Measurements from ENCODE around the gene GRIK2. TPM values are rescaled to one million over a fixed set of nuclear protein-coding genes. Genes with fewer than 3 reads are reported as not detected.

The GRIK2 gene
- total RNA-seq, 4 donors from 2014 or later = 1.6 to 8.9 (median 8.6) TPM; not detected in 1

DNA sequence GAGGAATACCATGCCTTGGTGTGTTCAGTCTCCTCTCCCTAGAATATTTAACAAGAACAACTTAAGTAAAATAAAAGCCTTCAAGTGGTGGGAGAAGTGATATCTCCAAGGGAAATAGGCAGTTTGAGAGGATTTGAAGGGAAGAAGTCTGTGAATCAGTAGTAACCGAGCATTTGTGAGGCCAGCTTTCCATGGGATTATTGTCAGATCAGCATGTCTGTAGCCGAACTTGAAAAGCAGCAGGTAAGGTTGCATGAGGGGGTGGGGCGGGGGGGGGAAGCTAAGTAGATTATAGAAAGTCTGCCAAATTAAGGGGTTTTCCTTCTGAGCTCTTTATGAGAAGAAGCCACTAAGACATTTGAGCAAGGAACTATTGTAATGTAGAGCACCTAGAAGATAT, 92.6 kb downstream of the GRIK2 start:
- Histone ChIP-seq H3K4me1 (no peaks in the 10 kb centered on the region), H3K9me3 (no peaks in the 10 kb centered on the region), H3K27me3 (no peaks in the 10 kb centered on the region), H3K36me3 (no peaks in the 10 kb centered on the region), H3K27ac (no peak overlapping the region), H3K4me3 (no peak overlapping the region)
- no peak for TF ChIP-seq POLR2A (IDR thresholded peaks at IDR 0.05)
- TF ChIP-seq, protein P1, sequence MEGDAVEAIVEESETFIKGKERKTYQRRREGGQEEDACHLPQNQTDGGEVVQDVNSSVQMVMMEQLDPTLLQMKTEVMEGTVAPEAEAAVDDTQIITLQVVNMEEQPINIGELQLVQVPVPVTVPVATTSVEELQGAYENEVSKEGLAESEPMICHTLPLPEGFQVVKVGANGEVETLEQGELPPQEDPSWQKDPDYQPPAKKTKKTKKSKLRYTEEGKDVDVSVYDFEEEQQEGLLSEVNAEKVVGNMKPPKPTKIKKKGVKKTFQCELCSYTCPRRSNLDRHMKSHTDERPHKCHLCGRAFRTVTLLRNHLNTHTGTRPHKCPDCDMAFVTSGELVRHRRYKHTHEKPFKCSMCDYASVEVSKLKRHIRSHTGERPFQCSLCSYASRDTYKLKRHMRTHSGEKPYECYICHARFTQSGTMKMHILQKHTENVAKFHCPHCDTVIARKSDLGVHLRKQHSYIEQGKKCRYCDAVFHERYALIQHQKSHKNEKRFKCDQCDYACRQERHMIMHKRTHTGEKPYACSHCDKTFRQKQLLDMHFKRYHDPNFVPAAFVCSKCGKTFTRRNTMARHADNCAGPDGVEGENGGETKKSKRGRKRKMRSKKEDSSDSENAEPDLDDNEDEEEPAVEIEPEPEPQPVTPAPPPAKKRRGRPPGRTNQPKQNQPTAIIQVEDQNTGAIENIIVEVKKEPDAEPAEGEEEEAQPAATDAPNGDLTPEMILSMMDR (IDR thresholded peaks at IDR 0.05) = no peak
- DNase-seq = no peak

DNA sequence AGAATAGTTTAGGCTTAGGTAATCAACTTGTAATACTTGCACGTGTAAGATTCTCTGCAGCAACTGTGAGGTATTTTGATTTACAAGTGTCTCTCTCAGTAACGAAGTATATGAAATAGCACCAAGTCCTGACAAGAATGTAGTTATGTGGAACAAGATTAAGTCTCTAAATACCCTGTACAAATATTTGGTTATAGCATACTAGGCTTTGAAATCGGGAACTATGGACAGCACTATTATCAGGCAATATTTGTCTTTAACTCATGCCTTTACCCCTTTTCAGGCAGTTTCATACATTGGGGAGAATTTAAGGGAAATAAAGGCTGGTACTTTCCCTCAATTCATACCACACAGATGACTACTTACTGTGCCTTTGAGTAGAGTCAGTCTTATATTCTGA, 93.2 kb downstream of the GRIK2 start:
- no peaks in the 10 kb centered on the region for H3K4me1 ChIP-seq

DNA sequence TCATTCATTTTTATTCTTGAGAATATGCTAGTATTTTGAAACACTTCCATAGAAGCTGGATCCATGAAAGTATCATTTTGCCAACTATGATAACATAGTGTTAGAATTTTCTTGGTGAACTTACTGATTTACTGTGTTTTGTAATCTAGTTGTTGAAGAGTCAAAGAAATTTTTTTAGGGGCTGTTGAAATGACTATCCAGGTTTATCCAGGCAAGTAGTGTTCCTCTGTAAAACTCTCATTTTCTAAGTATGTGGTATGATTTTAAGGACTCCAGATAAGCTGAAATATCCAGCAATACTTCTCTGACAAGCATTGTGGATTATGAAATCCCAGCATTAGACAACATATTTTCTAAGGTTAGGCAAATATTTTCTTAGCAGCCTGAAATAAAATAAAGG, 95.9 kb downstream of the GRIK2 start:
- no peak for DNase-seq
- no peaks in the 10 kb centered on the region for H3K36me3 ChIP-seq
- H3K27me3 ChIP-seq = no peaks in the 10 kb centered on the region
- H3K27ac ChIP-seq = no peak overlapping the region
- no peaks in the 10 kb centered on the region for H3K4me1 ChIP-seq
- TF ChIP-seq POLR2A (IDR thresholded peaks at IDR 0.05) = no peak
- TF ChIP-seq, protein P1 (IDR thresholded peaks at IDR 0.05) = no peak
- no peaks in the 10 kb centered on the region for H3K9me3 ChIP-seq
- no peak overlapping the region for H3K4me3 ChIP-seq

More for the DNA sequence above, 93.2 kb downstream of the GRIK2 start:
- no peak overlapping the region for H3K27ac ChIP-seq
- no peak overlapping the region for H3K4me3 ChIP-seq
- H3K9me3 ChIP-seq = no peaks in the 10 kb centered on the region
- no peaks in the 10 kb centered on the region for H3K27me3 ChIP-seq
- DNase-seq = no peak
- TF ChIP-seq, protein P1 (IDR thresholded peaks at IDR 0.05) = no peak
- TF ChIP-seq POLR2A (IDR thresholded peaks at IDR 0.05) = no peak
- no peaks in the 10 kb centered on the region for H3K36me3 ChIP-seq

DNA sequence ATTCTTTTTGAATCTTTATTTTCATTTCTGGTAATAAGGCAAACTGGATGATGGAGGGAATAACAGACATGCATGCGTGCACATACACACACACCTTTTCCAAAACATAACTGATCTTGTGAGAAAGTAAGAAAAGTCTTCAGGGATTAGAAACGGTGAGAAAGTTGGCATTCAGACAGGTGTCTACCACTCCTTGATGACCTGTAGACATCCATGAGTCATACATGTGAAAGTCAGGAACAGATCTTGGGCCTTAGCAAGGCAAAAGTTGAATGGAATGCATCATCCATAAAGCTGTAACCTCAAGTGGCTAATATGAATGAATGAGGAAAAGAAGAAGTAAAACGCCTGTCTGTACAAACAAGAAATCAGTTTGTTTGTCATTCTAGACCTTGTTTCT, 97.3 kb downstream of the GRIK2 start:
- DNase-seq = no peak
- Histone ChIP-seq H3K4me1 (no peaks in the 10 kb centered on the region), H3K36me3 (no peaks in the 10 kb centered on the region), H3K27me3 (no peaks in the 10 kb centered on the region), H3K4me3 (no peak overlapping the region), H3K27ac (no peak overlapping the region), H3K9me3 (no peaks in the 10 kb centered on the region)
- no peak for TF ChIP-seq POLR2A (IDR thresholded peaks at IDR 0.05)
- TF ChIP-seq, protein P1 (IDR thresholded peaks at IDR 0.05) = no peak

DNA sequence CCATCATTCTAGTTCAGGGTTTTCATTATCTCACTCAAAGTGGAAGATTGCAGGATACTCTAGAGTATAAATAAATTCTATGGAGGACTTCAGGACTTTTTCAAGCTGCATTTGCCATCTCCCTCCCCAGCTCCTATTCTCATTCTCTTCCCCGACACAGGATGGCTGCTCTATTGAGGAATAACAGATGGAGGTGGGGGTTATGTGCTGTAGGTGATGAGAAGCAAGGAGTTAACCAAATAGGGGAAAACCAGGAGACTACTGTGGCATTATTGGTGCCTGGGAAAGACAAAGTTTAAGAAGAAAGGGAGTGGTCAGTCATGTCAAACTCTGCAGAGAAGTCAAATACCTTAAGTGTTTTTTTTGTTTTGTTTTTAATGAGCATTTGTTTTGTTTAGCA, 109.3 kb downstream of the GRIK2 start:
- Histone ChIP-seq H3K27ac (no peak overlapping the region), H3K4me1 (no peaks in the 10 kb centered on the region), H3K36me3 (no peaks in the 10 kb centered on the region), H3K9me3 (no peaks in the 10 kb centered on the region), H3K27me3 (no peaks in the 10 kb centered on the region), H3K4me3 (no peak overlapping the region)
- DNase-seq = no peak
- TF ChIP-seq, protein P1 (IDR thresholded peaks at IDR 0.05) = no peak
- no peak for TF ChIP-seq POLR2A (IDR thresholded peaks at IDR 0.05)

DNA sequence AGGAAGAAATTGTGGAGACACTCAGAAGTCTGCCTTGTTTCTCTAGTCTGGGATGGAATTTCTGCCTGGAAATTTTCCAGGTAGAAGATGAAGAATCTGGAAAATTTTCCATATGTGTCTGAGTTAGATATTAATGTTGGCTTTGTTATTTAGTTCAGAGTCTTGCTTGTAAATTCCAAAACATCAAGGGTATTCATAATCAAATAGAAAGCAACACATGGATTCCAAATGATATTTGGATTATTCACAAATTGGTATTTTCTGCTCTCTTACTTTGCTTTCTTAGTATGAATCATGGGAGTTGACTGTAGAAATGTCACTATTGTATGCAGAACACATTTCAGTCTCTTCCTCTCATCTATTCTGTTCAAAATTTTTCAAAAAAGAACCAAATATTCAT, 116.0 kb downstream of the GRIK2 start:
- Histone ChIP-seq H3K4me3 (no peak overlapping the region), H3K36me3 (no peaks in the 10 kb centered on the region), H3K27ac (no peak overlapping the region), H3K27me3 (no peaks in the 10 kb centered on the region), H3K9me3 (no peaks in the 10 kb centered on the region), H3K4me1 (no peaks in the 10 kb centered on the region)
- DNase-seq = no peak
- TF ChIP-seq, protein P1 (IDR thresholded peaks at IDR 0.05) = no peak
- no peak for TF ChIP-seq POLR2A (IDR thresholded peaks at IDR 0.05)

All from Peyer's patch (tissue), 4 donors.